ENCODE results near the gene RAPGEF2.

The RAPGEF2 gene

DNA sequence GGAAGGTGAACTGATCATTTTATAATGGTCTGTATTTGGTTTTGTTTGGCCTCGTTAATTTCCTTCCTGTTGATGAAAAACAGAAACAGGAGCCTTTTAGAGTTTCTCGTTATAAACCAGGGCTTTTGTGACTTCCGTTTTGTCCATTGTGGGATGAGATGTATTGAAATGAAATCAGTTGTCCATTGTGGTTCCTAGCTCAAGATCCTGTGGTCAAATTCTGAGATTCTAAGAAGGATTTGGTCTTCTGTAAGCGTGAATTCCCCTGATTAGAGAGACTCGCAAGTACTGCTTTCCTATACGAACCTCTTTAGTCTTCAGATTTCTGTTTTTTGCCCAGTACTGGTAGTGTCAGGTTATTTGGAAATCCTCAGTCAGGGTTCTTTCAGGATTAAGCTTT lies 101.7 kb downstream of the RAPGEF2 start:
- no peak for DNase-seq

DNA sequence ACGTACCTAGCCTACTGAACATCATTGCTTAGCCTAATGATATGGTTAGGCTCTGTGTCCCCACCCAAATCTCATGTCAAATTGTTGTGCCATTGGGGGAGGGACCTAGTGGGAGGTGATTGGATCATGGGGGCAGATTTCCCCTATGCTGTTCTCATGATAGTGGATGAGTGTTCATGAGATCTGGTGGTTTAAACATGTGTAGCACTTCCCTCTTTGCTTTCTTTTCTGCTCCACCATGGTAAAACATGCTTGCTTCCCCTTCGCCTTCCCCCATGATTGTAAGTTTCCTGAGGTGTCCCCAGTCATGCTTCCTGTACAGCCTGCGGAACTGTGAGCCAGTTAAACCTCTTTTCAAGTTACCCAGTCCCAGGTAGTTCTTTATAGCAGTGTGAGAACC lies 102.6 kb downstream of the RAPGEF2 start:
- no peak for DNase-seq

DNA sequence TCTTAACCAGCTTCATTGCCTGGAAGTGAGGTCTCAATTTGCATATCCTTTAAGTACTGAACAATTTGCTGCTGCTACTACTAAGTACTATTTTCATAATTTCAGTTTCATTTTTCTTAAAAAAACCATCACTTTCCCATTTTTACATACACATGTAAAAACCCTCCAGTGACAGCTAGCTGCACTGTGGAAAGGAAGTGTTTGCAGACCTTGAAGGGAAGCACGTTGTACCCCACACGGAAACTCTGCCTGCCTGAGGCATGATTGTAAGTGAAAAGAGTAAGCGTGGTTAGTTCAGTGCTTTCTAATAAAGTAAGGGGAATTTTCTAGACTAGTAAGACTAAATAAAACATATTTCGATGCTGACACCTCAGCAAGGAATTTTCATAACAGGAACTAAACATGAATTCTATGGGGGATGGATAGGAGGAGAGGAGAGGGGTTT lies 103.6 kb downstream of the RAPGEF2 start:
- DNase-seq: no peak

DNA sequence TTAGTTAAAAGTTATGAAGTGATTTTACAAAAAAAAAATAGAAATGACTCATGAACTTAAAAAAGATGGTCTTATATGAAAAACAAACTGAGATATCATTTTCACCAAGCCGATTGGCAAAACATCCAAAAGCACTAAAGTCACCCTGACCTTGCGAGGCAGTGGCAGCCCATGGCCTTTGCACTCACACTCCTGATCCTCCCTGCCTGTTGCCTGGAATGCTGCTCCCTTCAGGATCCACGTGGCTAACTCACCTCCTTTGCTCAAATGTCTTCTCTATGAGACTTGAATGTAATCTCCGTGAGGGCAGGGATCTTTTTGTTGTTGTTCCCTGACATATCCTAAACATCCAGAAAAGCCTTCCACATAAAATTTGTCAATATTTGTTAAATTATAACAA lies 106.4 kb downstream of the RAPGEF2 start:
- no peak for DNase-seq

DNA sequence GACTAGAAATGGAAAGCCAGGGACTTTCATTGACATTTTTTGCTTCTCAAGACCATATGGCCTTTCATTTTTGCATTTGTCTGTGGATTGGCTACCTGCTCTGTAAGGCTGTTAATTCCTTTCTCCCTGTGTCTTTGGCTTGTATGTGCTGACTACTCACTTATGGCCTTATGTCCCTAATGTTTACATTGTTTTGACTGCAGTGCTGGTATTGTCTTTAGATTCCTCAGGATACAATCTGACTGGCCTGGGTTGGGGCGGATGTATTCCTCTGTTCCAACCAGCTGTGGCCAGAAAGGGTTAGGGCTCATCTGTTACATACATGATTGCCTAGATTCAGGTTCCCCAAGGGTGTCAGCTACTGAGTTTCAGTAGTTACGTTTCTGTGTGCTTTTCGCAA lies 108.1 kb downstream of the RAPGEF2 start:
- no peak for DNase-seq

DNA sequence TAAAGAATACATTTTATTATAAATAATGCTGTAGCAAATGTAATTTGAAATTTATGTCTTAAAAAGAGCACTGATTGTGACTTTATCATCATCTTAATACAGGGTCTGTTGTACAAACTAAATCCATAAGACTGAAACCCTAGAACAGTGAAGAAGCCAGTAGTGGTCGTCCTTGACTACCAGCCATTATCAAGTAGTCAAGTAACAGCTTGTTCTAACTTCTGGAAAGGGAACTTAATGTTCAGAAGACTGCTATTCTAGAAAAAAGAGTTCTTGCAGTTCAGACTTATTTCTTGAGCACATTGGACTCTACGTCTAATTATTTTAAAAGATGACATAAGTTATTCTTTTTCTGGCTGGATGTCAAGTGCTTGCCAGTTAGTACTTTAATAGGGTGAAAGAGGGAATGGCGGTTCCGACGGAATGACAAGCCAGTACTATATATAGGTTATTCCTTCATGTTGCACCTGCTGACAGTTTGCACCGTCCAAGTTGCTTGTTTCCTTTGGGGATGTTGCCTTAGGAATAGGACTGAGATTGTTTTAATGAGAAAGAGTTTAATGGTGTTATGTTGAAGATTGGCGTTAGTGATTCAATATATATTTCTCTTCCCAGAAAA lies 109.9 kb downstream of the RAPGEF2 start:
- DNase-seq: no peak

DNA sequence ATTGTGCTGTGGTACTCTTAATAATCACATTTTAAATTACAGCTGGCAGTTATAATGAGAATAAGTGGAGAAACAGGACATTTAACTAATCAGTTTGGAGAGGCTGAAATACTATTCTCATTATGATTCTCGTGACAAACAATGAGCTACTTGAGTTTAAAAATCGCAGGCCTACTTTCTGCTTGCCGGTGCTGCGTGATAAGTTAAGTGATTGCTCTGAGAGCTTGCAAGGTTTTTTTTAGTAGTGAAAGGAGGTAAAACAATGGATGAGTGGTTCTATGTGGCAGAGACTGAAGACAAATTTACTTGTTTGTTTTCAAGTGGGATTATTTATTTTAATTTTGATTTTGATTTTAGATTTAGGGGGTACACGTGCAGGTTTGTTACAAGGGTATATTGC lies 114.0 kb downstream of the RAPGEF2 start:
- DNase-seq: no peak

DNA sequence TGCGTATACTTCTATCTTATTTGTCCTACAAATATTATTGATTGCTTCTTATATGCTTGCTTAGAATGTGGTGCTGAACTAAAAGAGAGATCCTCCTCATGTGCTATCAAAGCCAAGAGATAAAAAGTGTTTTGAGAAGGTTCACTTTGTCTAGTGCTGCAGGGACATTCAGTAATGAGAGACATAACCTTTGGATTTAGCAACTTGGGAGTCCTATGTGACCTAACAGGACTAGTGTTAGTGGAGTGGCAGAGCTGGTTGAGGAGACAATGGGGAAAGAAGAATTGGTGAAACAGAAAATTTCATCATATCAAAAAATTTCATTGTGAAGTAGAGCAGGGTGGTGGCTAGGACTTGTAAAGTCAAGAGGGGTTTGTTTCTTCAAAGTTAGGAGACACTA lies 117.0 kb downstream of the RAPGEF2 start:
- DNase-seq: no peak

DNA sequence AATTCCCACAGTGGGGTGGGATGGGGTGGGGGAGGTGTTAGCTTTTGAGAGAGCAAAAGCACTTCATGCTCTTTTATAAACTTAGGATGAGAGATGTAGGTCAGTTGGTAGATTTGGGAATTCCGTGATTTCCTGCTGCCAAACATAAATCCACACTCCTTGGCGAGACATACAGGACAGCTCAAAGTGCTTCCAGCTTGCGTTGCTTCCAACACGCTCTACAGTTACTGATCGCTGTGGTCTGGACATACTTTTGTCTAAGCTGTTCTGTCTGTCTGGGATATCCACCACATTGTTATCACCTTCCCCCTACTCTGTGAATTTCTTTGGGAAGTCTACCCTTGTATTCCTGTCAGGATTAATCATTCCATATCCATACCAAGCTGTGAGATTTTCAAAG lies 117.5 kb downstream of the RAPGEF2 start:
- no peak for DNase-seq

DNA sequence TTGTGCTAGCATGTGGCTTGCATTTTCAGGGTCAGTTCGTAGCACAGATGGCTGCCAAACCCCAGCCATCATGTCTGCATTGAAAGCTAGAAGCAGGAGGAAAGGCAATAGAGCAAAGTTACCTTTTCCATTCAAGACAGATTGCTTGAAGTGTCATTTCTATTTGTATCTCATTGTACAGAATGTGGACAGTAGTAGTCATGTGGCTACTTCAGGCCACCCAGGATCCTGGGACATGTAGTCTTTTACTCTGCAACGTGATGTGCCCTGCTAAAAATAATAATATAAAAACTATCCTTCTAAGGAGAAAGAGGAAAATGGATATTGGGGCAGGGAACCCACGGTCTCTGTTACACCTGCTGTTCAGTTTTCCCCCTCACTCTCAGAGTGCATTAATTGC lies 118.4 kb downstream of the RAPGEF2 start:
- DNase-seq: no peak

DNA sequence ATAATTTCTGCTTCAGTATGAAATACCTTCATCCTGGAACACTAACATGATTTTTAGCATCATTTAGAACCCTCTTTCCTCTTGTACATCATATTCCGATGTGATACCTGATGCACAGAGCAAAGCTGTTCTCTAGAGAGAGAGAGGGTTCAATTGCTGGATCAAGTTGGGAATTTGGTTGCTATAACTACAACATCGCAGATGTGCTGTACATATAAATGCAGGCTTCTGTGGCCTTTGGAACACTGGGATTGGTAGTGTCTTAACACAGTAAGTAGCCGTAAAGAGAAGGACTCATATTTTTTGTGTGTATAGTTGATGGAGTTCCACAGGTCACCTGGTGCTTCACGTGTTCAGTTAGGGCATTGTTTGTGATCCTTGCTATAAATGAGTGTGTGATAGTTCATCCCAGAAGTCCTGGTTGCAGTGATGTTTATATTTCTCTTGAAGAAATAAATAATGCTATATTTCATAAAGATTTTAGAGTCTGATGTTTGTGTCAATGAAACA lies 119.2 kb downstream of the RAPGEF2 start:
- no peak for DNase-seq

DNA sequence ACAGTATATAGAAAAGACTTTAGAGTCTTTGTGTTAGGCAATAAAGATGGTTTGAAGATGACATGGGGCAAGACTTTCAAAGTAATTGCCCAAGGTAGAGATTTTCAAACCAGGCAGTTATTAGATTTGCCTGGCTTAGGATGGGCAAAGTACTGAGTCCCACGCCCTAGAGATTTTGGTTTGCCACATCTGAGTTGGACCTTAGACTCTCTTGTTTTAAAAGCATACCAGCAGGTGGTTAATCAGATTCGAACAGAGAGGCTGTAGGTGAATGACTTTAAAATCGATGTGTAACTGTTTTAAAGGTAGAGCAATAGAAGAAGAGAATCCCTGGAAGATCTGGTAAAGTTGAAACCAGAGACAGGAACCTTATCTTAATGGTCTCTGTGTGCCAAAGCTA lies 121.5 kb downstream of the RAPGEF2 start:
- no peak for DNase-seq

DNA sequence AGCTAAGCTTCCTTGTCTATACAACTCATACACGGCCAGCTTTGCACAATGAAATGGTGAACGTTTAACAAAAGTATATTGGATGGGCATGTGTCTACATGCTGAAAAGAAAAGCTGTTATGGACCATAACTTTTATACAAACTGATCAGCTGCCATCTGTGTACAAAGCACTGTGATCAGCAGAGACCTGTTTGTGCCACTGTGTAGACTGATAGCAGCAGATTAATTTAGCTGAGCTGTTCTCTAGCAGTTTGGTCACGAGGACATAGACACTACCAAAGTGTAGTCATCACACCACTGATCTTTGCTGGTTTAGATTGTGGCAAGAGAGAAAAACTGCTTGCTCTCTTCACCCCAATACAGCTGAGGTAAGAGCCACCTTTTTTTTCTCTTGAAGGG lies 124.5 kb downstream of the RAPGEF2 start:
- DNase-seq: no peak

DNA sequence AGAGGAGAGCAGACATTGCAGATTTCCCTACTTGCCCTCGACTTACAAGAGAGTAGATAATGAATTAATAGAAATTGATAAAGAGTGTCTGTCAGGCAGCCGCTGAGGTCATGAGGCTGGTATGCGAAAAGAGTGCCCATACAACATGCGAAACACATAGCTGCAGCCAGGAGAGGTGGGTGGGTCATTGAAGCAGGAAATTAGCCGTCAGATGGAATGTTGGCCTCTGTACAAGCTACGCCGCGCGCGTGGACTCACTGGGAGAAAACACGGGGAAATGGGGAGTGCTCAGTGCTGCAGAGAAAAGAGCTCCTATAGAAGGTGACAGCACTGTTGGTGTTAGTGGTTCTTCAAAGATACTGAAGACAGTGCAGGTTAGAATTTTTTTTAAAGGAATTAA lies 125.1 kb downstream of the RAPGEF2 start:
- peak; percentile 23 for DNase-seq

DNA sequence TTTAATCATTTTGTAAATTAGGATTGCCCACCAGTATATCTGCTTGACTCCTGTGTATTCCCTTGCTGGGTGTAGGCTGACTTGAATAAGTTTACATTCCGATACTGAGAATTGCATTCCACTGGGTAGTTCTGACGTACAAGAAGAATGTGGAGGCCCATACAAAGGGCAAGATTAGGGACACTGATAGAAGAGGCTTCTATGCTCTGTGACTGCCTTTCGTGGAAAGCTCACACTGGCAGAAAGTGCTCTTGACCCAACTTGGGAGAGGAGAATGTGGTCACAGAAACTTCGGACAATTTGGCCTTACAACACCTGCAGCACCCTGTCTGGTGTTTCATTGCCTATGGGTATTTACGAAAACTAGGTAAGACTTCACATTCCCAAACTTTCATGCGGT lies 126.3 kb downstream of the RAPGEF2 start:
- DNase-seq: no peak

DNA sequence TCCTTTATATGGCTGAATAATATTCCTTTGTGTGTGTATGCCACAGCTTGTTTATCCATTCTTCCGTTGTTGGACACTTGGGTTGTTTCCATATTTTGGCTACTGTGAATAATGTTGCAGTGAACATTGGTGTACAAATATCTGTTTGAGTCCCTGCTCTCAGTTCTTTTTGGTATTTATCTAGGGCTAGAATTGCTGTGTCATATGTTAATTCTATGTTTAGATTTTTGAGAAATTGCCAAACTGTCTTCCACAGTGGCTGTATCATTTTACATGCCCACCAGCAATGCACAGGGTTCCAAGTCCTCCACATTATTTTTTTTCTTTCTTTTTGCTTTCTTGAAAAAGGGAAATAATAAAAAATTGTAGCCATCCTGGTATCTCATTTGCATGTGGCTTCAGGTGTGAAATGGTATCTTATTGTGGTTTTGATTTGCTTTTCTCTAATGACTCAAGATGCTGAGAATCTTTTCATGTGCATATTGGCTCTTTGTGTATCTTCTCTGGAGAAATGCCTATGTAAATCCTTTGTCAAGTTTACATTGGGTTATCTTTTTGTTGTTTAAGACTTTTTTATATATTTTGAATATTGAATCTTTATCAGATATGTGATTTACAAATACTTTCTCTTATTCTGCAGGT lies 129.7 kb downstream of the RAPGEF2 start:
- DNase-seq: no peak

DNA sequence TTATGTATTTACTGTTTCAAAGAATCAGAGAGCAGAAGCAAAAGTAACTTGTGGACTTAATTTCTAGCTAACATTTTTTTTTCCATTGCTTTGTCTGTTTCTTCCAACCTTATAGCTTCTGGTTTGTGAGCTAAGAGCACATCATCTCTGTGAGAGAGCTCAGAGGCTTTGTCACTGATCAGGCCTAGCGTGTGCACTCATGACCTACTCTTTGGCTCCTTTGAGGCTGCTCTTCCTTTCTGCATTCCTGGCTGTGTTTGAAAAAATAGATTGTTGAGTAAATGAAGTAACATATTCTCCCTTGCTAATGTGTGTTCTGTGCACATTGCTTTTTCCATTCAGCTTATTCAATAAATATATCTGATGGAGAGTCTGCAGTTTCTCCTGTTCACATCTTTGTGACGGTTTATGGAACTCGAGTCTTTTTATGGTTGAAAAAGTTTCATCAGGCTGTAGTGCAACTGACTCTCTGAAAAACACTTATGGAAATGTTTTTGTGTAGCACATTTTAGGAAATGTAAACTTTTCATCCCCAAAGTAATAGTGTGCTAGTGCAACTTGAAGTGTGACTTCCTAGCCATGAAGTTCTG lies 133.0 kb downstream of the RAPGEF2 start:
- no peak for DNase-seq

DNA sequence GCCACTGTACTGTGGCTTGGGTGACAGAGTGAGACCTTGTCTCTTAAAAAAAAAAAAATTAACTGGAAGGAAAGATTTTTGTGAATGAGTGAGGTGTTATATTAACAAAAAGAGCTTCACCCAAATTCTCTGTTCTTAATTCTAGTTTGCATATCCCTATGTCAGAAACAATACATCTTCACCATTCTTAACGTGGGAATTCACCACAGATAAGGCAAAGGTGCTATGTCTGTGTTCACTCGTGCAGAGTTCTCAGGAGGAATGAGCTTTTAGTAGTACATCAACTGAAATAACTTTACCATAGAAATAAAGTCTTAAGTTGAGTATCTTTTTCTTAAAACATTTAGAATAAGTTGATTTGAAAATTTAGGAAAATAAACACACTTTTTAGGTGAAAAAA lies 135.1 kb downstream of the RAPGEF2 start:
- no peak for DNase-seq

DNA sequence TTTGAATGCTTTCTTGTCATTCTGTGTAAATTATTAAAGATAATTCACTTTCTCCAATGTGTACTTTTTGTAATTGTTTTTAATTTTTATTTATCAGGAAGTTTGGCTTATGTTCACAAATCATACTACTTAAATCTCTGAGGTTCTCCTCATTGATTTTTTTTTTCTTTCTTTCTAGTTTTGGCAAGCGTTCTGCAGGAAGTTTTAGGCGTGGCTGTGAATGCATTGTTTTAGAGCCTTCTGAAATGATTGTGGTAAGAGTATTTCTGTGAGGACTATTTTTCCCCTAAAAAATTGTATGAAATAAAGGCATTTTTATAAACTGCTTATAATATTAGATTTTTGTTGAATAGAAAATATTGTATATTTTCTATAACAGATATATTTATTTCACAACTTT lies 135.8 kb downstream of the RAPGEF2 start:
- no peak for DNase-seq

DNA sequence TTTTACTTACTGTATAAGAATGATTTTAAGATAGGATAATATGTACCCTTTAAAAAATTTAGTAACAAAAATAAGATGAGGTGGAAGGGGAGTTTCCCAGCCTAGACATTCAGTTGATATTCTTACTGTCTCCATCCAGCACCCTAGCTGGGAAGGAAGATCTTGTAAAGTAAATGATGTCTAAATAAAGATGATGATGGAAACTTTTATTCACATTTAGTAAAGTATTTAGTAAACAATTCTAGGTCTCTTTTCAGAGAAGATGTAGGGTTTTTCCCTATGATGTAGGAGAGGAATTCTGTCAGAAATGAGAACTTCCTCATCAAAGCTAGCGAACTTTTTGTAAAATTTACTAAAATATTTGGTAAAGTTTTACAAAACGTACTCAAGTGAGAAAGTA lies 136.8 kb downstream of the RAPGEF2 start:
- no peak for DNase-seq

DNA sequence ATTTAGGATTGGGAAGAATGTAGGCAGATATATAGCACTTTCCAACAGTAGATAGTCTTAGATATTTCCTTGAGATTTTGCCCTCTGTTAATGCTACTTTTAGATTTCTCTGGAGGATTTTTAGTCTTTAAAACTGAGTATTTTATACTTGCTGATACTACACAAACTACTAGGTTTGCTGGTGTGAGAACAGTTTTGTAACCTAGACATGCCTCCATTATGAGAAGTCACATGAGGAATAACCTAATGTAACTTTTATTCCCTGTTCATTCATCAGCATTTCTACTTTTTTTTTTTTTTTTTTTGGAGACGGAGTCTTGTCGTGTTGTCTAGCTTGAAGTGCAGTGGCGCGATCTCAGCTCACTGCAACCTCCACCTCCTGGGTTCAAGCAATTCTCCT lies 137.2 kb downstream of the RAPGEF2 start:
- DNase-seq: no peak

DNA sequence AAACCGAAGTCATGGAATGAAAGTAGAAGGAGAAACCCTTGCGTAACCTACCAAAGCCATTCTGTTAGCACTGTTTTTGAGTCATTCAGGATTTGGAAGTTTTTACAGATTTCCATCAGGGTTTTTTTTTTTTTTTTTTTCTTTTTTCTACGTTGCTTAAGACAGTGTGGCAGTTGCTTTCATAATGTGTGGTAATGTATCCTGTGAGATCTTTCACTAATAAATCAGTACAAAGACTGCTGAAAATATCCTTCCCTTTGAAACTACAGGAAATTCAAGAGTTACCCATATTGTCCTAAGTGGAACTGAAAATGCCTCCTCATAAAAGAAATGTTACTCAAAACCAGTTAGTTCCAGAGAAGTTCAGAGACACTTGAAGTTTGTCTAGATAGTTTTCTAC lies 137.8 kb downstream of the RAPGEF2 start:
- no peak for DNase-seq

DNA sequence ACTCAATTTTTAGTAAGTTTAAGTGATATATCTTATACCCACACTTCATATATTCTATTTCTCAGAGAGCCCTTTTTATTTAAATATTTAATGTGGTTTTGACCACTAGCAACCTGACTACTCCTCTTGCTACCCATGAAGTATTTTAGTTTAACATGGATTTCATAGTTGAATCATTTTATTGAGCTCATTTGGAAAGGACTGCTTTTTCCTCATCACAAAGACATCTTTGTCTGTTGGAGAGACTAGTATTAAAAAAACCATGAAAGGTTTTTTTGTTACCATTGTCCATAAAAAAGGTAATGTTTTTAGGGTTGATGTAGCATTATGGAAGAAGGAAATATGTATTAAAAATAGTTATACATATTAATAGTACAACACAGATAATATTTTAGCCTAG lies 139.5 kb downstream of the RAPGEF2 start:
- no peak for DNase-seq

DNA sequence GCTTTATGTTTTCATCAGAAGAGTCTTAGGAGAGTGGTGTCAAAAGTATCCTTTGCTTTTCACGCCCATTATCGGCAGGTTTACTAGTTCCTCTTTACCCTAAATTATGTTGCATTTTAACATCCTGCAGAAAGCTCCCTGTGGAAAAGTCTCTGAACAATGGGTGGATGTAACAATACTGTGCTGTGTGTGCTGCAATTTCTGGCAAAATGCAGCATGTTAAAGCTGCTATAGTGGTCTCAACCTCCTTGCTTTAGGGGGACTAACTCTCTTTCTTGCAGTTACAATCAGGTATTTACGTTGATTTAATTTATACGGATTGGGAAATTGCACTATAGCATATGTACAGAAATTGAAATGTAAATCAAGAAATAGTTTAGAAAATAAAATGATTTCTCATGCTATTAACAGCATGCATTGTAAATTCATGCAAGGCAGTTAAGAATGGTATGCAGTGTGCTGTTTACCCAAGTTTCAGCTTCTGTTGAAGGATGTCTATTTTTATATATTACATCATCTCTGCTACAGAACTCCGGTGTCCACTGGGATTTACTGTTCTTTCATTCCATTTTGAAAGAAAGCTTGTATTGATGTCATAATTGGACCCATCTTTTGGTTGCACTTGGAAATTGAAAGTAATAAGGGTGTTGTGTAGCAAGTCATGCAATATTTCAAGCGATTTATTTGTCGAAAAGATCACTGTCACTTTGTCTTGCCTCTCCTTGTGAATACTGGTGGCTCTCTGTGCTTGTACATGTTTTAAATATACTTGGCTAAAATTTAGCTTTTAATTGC lies 145.7 kb downstream of the RAPGEF2 start:
- DNase-seq: no peak

All from T1000 (cell line).